HG02763 (cell line): ENCODE measurements around the gene FST.

Source experiments
- ATAC-seq: cut with Tn5 transposase; IDR thresholded peaks from one replicate; pipeline ENCODE4 v1.9.1; 2021; ENCODE audit warnings: mild to moderate bottlenecking, moderate library complexity; ENCODE audit not compliant: unreplicated experiment

Gene FST

DNA sequence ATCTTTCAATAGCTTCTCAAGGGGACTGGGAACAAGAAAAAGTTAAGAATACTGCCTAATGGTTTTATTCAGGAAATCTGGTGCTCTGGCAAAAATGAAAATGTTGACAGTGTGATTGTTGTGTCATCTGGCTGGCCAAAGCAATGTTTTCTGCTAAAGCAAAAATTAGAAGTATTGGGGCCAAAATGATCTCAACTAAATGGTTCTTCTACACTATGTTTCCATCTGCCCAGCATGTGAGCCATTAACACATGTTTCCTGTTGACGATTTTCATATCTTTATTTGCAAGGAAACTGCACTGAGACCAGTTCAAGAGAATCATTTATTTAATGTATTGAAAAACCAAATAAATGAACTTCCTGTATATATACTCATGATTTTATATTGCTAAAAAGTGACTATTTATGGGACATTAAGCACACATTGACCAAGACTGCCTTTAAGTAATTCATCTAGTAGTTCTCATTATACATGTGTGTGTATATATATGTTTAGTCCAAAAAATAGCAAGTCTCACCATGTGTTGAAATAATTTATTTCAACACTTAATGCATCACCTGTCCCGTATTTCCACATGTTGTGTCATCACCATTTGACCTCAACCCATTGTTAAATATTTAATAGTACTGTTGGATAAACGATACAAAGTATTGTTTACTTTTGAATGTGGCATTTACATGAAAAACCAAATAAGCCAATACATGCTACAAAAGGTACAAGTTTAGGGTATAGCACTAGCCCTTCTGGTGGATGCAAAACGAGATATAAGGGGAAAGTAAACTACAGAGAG, 7.5 kb upstream of the FST start:
- ATAC-seq, result no peak

DNA sequence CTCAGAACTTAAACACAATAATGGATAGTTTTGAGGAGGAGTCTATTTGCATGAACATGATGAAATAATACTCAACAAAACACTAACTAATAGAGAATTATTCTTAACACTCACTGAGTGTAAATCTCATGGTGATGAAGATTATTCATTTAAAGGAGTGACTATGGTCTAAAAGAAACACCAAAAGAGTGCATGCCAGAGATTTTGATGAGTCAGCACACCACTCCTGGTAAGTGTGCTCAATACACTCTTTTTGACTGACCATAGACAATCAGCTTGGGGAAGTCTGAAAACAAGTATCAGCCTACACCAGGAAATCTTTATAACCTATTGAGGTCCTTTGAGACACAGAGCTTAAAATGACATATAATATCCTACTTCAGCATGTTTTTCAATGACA, 6.8 kb upstream of the FST start:
- ATAC-seq, result no peak

DNA sequence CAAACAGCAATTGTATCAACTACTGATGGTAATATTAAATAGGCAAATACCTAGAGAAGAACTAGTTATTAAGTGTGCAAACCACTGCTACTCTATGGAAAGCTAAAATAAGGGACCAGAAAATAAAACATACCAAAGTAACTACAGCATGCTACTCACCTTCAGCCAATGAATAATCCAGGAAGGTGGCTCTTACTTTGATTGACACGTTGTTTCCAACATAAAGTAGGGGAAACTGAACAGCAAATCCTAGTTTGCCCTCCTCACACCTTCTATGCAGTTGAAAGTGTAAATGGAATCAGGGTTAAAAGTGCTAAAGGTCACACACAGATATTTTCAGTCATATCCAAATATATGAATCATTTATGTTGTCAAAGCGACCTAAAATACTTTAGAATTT, 5.1 kb upstream of the FST start:
- no peak for ATAC-seq

DNA sequence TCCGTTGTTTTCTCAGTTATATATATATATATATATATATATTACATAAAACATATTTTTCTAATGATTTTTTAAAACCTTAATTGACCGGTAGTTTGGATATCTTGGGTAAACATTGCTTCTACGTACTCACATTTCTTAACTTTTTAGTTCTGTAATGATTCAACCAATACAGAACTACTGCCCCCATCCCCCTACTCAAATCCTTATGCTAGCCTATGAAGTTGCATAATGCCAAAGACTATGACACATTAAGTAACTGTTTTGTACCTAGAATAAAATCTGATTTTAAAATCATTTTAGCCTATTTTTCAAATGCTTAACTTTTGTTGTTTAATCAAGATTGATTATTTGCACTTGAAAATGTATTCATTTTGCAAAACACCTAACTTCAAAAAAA, 4.4 kb upstream of the FST start:
- no peak for ATAC-seq

DNA sequence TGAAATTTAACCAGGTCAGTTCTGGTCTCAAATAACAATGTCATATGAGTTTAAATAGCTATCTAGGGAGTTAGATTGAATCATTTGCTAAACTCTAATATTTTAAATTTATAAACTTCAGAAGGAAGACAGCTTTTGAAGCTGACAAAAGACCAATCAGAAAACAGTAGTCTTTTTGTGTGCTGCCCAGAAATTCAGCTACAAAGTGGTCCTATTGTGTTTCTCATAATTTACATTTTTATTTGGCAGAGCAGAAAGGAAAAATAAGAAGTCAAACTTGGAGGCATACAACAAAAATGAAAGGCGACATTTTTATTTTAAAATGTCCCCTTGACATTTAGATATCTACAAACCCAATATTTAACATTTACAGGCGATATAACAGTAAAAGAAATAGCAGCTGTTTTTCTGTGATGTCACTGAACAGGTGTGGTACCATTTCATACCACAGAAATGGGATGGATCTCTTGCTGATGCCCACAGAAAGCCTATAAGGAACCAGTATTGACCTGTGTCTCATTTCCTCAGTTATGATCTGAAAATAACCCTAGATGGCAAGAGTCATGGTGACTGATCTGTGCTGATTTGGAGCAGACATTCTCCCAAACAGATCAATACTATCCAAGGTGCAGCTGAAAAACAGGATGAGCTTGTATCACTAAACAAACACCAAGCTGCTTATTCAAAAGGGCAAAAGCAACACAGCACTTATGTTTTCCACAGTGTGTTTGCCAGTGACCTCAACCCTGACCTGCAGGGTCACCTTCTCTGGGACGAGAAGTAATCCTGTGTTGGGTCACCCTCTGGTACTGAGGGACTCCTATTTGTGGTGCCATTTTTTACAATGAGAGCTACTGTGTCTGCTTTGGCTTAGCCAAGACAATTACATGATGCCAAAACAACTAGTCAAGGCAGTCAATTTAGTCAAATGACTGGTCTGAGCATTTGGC, 3.6 kb upstream of the FST start:
- ATAC-seq, result no peak

DNA sequence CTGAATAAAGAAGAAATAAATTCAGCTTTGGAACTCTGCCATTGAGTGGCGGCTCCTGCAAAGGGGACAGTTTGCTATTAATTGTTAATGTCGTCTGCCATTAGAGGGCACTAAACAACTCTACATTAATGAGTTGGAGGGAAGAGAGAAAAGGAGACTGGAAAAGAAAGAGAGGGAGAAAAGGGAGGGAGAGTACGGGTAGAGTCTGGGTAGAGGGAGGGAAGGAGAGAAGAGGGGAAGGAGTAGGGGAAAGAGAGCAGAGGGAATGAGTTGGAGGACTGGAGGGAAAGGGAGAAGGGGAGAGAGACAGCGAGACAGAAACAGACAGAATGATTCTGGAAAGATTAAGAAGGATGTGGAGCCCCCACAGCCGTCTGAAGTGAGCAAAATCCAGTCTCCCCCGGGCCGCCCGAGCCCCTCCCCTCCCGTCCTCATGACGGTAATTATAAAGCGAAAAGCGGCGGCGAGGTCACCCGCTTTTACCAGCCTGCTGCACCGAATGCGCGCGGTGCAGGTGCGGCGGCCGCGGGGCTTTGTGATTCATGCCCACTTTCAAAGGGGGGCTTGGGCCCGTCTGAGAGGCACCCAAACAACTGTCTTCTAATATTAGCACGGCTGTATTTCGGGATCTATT, 1.9 kb upstream of the FST start:
- no peak for ATAC-seq

GRCh38 chr5:53479045-53479589, 1.3 kb upstream of the FST start:
- ATAC-seq, result no peak

- no peak for ATAC-seq
Measured at GRCh38 chr5:53479590-53480415, 626 bp upstream of the FST start.

DNA sequence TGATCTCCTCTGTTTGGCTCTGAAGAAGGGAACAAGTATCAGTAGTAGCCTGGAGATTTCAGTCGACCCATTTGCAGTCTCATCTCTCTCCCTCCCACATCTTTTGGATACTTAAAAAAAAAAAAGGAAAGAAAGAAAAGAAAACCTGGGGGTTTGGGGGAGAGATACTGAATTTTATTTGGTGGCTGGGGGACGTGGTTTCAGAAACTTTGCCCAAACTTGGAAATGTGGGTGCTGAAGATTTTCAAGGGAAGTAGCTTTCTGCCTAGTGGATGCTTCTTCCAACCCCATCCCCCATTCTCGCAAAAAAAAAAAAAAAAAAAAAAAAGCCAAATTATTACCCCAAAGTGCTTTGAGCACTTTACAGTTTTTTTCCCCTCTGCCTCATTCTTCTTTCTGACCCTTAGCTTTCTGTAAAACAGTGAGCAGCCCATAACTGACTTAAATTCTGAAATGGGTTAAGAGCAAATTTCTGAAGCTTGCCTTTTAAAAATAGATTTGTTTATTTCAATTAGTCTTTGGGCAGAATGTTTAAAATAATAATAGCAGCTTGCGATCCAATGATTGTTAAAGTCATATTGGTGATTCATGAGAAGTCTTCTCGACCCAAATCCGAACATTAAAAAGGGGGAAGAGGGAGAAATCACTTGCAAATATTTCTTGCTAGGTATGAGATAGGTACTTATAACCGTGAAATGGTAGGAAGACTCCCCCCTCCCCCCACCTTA, 894 bp downstream of the FST start:
- no peak for ATAC-seq

- ATAC-seq, result peak; percentile 68
Measured at GRCh38 chr5:53481887-53482716, 1.7 kb downstream of the FST start.

DNA sequence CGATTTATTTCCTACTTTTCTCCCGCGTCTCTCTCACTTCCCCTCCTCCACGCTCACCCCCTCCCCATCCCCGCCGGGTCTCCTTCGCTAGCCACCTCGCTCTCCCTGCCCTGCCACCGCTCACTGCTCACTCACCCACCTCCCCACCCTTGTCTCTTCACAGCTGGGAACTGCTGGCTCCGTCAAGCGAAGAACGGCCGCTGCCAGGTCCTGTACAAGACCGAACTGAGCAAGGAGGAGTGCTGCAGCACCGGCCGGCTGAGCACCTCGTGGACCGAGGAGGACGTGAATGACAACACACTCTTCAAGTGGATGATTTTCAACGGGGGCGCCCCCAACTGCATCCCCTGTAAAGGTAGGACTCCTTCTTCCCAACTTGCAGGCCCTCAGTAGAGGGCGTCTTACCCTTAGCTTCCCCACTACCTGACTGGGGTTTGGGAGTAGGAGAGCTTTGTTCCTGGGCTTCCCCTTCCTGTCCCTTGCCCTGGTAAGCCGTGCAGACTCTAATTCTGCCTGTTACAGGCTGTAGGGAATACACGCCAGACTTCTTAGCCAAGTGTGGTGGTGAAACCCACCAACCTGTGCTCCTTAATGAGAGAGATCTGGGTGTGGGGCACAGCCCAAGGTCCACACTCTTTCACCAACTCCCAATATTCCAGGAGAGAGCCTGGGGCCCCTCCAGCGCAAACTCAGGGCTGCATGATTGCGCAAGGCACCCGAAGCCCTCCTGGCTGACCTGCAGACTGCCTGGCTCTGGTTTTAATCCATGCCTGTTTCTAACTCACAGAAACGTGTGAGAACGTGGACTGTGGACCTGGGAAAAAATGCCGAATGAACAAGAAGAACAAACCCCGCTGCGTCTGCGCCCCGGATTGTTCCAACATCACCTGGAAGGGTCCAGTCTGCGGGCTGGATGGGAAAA, 2.5 kb downstream of the FST start:
- no peak for ATAC-seq

DNA sequence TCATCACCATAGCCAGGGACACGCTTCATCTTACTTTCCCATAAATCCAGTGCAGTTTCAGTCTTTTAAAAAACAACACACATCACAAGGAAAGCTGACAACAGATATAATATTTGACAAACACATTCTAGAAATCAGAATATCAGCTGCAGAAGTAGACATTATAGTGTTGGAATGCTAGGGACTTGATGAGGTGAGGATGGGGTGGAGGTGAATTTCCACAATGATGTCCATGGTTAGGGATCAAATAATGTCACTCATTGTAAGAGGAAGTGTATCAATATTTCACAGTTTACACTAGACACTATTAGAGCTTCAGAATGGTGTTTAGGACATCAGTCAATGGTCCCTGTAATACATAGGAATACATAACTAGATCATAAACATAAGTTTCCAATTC, 7.0 kb downstream of the FST start:
- ATAC-seq, result no peak

GRCh38 chr5:53488195-53488722, 7.8 kb downstream of the FST start:
- no peak for ATAC-seq

- no peak for ATAC-seq
Measured at GRCh38 chr5:53490747-53491146, 10.3 kb downstream of the FST start.

DNA sequence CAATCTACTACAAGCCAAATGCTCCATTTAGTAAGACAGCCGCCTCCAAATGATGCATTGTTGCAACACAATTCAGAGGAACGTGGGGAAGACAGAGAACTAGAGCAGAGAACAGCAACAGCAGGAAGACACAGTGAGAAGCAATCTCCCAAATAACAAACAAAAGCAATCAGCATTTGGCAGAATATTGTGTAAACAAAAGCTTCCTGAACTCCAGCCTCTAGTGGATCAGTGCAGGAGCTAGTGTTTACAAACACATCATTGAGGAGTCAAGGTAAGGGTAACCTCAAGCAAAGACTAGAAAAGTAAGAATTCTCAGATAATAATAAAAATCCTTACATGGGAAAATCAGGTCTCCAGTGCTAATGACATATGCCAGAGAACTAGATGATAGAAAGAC, 20.6 kb downstream of the FST start:
- no peak for ATAC-seq

- no peak for ATAC-seq
Measured at GRCh38 chr5:53503562-53504218, 23.3 kb downstream of the FST start.

DNA sequence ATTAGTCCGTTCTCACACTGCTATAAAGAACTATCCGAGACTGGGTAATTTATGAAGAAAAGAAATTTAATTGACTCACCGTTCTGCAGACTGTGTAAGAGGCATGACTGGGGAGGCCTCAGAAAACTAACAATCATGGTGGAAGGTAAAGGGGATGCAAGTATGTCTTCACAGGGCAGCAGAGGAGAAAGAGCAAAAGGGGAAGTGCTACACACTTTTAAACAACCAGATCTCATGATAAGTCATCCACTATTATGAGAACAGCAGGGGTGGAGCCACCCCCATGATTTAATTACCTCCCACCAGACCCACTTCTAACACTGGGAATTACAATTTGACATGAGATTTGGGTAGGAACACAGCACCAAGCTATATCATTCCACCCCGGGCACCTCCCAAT, 26.6 kb downstream of the FST start:
- ATAC-seq, result no peak
